Parathyroid adenoma (tissue), 2 donors: Measurements from ENCODE around the gene PALLD.

Experiments used
- H2AFZ ChIP-seq: fragments of 300-600 bp; sonication (generic); one replicate; pipeline ENCODE4 v1.7.0; 2017; ENCODE audit warnings: antibody characterized with exemption, mild to moderate bottlenecking
- H3K27ac ChIP-seq: fragments of 300-600 bp; sonication (generic); one replicate; pipeline ENCODE4 v1.7.0; 2017
- H3K27me3 ChIP-seq: fragments of 300-600 bp; sonication (generic); one replicate; pipeline ENCODE4 v1.7.0; 2017; ENCODE audit warnings: low read length; ENCODE audit not compliant: control insufficient read depth, insufficient read depth
- H3K36me3 ChIP-seq: fragments of 300-600 bp; sonication (generic); one replicate; pipeline ENCODE4 v1.7.0; 2017; ENCODE audit warnings: low read length; ENCODE audit not compliant: control insufficient read depth, insufficient read depth
- H3K4me1 ChIP-seq: fragments of 300-600 bp; sonication (generic); one replicate; pipeline ENCODE4 v1.7.0; 2017; ENCODE audit warnings: control low read depth
- H3K4me2 ChIP-seq: fragments of 300-600 bp; sonication (generic); one replicate; pipeline ENCODE4 v1.7.0; 2017; ENCODE audit warnings: low read length
- H3K4me3 ChIP-seq: fragments of 300-600 bp; sonication (generic); one replicate; pipeline ENCODE4 v1.7.0; 2017; ENCODE audit warnings: low read depth, low read length
- H3K79me2 ChIP-seq: fragments of 300-600 bp; sonication (generic); one replicate; pipeline ENCODE4 v1.7.0; 2017; ENCODE audit warnings: control low read depth
- H3K9ac ChIP-seq: fragments of 300-600 bp; sonication (generic); one replicate; pipeline ENCODE4 v1.7.0; 2017; ENCODE audit warnings: mild to moderate bottlenecking
- H3K9me3 ChIP-seq: fragments of 300-600 bp; sonication (generic); one replicate; pipeline ENCODE4 v1.7.0; 2017; ENCODE audit warnings: low read length; ENCODE audit not compliant: control insufficient read depth
- TF ChIP-seq, protein P1 (sequence below): fragments of 300-600 bp; sonication (generic); IDR thresholded peaks from one replicate; pipeline ENCODE4 v1.7.0; 2017; ENCODE audit warnings: antibody characterized with exemption, mild to moderate bottlenecking
- donor health status: primary hyperparathyroidism.

The PALLD gene

GRCh38 chr4:168870004-168870403 is 373.2 kb downstream of the PALLD start:
- no peak overlapping the region for H2AFZ ChIP-seq
- H3K9me3 ChIP-seq = no peaks in the 10 kb centered on the region
- H3K27me3 ChIP-seq = no peaks in the 10 kb centered on the region
- no peak overlapping the region for H3K27ac ChIP-seq
- no peak overlapping the region for H3K4me2 ChIP-seq
- H3K79me2 ChIP-seq = peaks cover 5% of the 10 kb centered on the region
- no peaks in the 10 kb centered on the region for H3K36me3 ChIP-seq
- no peak overlapping the region for H3K9ac ChIP-seq
- no peaks in the 10 kb centered on the region for H3K4me1 ChIP-seq
- H3K4me3 ChIP-seq = no peak overlapping the region
- TF ChIP-seq, protein P1, sequence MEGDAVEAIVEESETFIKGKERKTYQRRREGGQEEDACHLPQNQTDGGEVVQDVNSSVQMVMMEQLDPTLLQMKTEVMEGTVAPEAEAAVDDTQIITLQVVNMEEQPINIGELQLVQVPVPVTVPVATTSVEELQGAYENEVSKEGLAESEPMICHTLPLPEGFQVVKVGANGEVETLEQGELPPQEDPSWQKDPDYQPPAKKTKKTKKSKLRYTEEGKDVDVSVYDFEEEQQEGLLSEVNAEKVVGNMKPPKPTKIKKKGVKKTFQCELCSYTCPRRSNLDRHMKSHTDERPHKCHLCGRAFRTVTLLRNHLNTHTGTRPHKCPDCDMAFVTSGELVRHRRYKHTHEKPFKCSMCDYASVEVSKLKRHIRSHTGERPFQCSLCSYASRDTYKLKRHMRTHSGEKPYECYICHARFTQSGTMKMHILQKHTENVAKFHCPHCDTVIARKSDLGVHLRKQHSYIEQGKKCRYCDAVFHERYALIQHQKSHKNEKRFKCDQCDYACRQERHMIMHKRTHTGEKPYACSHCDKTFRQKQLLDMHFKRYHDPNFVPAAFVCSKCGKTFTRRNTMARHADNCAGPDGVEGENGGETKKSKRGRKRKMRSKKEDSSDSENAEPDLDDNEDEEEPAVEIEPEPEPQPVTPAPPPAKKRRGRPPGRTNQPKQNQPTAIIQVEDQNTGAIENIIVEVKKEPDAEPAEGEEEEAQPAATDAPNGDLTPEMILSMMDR = no peak

- Histone ChIP-seq H3K4me3 (no peak overlapping the region), H3K27me3 (no peaks in the 10 kb centered on the region), H3K9ac (no peak overlapping the region), H2AFZ (no peak overlapping the region), H3K36me3 (no peaks in the 10 kb centered on the region), H3K9me3 (no peaks in the 10 kb centered on the region), H3K27ac (no peak overlapping the region), H3K4me2 (no peak overlapping the region), H3K4me1 (no peaks in the 10 kb centered on the region), H3K79me2 (peaks cover 5% of the 10 kb centered on the region)
- TF ChIP-seq, protein P1 = no peak
Observed at GRCh38 chr4:168871632-168872031, 374.8 kb downstream of the PALLD start.

GRCh38 chr4:168874083-168874482 is 377.2 kb downstream of the PALLD start:
- H3K4me2 ChIP-seq = no peak overlapping the region
- no peaks in the 10 kb centered on the region for H3K27me3 ChIP-seq
- H3K4me3 ChIP-seq = no peak overlapping the region
- H3K79me2 ChIP-seq = peaks cover 3% of the 10 kb centered on the region
- no peak overlapping the region for H2AFZ ChIP-seq
- H3K36me3 ChIP-seq = no peaks in the 10 kb centered on the region
- H3K9me3 ChIP-seq = no peaks in the 10 kb centered on the region
- TF ChIP-seq, protein P1 = no peak
- no peak overlapping the region for H3K9ac ChIP-seq
- no peak overlapping the region for H3K27ac ChIP-seq
- no peaks in the 10 kb centered on the region for H3K4me1 ChIP-seq

GRCh38 chr4:168876106-168876505 is 379.3 kb downstream of the PALLD start:
- no peak overlapping the region for H3K9ac ChIP-seq
- H3K9me3 ChIP-seq = no peaks in the 10 kb centered on the region
- H3K4me2 ChIP-seq = no peak overlapping the region
- no peak overlapping the region for H3K4me3 ChIP-seq
- no peak overlapping the region for H2AFZ ChIP-seq
- H3K4me1 ChIP-seq = no peaks in the 10 kb centered on the region
- H3K79me2 ChIP-seq = peaks cover 3% of the 10 kb centered on the region
- TF ChIP-seq, protein P1 = no peak
- H3K27me3 ChIP-seq = no peaks in the 10 kb centered on the region
- H3K27ac ChIP-seq = no peak overlapping the region
- no peaks in the 10 kb centered on the region for H3K36me3 ChIP-seq
